ENCODE results near the gene CHD5.
"Not testable (repeated sequence)": the region's sequence is repeated elsewhere in the genome, so short reads cannot be mapped to it uniquely, and the experiment has no call there.

The CHD5 gene

DNA sequence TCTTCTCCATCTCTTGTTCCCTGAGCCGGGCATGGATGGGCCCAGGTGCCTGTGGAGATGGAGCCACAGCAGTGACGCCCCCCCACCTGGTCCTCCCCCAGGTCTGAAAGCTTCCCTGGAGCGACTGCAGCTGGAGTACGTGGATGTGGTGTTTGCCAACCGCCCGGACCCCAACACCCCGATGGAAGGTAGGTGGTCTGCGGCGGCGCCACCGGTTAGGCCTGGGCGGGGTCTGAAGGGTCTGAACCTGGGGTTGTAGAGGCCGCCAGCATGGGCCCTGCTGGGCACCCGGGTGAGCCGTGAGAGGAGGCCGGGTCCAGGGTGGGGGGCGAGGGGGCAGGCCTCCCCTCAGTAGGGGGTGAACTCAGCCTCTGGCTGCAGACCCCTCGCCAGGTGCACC is 89.8 kb downstream of the CHD5 start:
- in situ Hi-C loops (cut with MboI; ENCODE audit: low sequenced_read_pairs), result no loop called here

DNA sequence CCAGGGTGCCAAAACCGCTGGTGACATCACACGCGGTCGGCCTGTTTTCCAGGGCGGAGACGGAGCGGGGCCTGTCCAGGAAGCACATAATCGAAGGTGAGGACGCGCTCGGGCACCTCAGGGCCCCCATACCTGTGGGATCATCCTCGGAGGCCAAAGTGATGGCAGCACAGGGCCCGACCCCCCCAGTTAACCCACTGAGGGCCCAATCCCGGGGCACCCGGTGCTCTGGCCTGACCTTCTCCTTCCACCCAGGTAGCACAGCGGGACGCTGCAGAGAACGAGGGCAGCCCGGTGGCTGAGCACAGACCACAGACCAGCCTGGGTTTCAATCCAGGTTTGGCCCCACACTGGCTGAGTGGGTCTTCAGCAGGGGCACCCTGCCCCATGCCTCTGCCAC is 91.2 kb downstream of the CHD5 start:
- in situ Hi-C loops (cut with MboI; ENCODE audit: low sequenced_read_pairs), result no loop called here

DNA sequence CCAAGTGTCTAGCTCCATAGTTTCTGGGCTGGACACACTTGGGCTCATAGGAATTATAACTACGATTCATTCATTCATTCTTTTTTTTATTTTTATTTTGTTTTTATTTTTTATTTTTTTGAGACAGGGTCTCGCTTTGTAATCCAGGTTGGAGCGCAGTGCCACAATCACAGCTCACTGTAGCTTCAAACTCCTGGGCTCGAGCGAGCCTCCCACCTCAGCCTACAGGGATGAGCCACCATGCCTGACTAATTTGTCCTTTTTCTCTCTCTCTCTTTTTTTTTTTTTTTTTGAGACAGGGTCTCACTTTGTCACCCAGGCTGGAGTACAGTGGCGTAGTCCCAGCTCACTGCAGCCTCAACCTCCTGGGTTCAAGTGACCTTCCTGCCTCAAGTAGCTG is 92.2 kb downstream of the CHD5 start:
- in situ Hi-C loops (cut with MboI; ENCODE audit: low sequenced_read_pairs), result no loop called here

DNA sequence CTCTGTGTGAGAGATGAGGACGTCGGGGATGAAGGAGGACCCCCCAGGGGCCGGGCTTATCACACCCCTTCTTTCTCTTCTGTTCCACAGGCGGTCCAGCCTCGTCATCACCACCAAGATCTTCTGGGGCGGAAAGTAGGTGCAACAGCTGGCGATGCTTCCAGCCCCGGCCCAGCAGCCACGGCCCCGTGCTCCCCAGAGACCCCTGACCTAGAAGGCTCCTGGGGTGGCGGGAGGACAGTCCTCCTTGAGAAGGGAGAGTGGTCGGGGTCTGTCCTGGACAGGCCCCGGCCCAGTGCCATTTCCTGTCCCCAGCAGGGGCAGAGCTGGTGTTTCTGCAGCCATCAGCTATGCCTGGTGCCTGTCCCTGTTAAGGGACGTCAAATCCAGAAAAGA is 92.7 kb downstream of the CHD5 start:
- in situ Hi-C loops (cut with MboI; ENCODE audit: low sequenced_read_pairs), result no loop called here

DNA sequence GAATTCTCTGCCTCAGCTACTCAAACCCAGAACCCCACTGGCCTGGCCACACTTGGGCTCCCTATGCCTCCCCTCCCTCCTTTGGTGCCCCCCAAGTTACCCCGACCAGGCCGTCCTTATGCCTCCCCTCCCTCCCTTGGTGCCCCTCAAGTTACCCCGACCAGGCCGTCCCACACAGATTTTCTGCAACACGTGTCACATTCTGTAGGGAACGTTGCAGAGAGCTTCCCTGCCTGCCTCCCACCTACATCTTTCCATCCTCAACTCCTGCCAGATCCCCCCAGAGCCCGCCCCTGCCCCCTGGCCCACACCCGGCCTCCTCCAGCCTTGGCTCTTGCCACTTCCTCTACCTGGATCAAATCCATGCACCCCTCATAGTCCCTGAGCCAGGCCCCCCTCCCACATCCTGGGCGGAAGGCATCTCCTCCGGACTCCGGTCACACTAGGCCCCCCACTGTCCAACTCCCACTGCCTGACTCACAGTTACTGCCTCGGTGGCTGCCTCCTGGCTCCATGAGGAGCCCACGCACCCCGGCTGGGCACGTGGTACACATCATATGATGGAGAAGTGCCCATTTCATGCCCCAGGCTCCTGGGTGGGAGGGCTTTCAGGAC is 93.3 kb downstream of the CHD5 start:
- in situ Hi-C loops (cut with MboI; ENCODE audit: low sequenced_read_pairs), result no loop called here

DNA sequence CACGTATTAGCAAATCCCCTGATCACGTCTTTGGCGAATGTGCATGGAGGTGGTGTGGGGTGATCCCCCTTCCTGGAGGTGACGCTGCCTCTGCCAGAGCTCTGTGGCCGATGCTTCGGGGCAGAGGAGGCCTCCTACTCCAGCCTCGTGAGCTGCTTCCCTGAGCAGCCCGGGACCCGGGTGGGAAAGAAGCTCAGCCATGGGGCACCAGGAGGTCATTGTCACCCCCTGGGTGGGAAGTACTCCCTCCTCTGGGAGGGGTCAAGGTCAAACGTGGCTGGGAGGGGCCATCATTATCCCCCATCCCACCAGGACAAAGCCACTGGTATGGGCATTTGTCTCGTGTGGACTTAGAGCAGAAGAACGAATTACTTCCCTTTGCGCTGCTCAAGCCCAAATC is 93.8 kb downstream of the CHD5 start:
- in situ Hi-C loops (cut with MboI; ENCODE audit: low sequenced_read_pairs), result no loop called here

DNA sequence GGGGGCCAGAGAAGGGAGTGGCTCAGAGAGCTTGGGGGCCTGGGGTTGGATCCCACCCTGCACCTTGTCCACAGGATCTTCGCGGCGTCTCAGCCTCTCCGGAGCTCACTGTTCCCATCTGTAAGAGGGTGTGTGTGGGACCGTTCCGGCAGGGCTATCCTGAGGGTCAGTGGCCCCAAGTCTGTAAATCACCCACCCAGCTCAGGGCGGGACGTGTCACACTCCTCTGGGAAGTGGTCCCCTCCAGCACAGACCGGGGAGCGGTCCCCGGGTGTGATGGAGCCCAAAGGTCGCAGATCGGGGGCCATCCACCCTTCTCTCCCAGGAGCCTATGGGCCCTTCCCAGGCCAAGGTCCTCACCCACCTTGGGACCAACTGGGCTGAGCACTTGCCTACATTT is 94.5 kb downstream of the CHD5 start:
- in situ Hi-C loops (cut with MboI; ENCODE audit: low sequenced_read_pairs), result no loop called here

DNA sequence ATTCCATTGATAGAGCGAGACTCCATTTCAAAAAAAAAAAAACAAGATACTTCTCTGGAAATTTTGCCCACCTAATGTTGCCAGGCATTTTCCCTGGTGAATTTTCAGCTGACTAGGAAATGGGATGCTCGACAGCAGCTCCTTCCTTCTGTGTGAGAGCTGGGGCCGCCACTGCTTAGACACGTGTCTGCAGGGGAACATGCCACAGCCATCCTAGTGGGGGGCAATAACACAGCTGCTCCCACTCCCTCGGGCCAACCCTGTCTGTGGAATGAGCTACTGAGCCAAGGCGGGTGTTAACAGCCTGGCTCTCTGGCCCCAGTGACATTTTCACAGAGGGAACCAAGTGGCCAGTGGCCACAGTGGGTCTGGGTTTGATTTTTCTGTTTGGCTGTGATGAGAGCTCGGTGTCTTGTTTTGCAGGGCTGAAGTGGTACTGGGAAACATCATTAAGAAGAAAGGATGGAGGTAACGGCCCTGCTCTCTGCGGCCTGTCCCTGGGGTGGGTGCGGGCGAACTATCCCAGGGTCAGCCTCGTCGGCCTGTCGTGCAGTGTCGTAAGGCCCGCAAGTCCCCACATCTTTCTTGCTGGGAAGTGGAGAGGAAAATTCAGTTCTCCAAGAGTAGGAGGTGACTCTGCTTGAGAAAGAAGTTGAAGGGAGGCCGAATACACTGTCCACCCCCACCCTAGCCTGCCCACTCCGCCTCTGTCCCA is 95.2 kb downstream of the CHD5 start:
- in situ Hi-C loops (cut with MboI; ENCODE audit: low sequenced_read_pairs), result no loop called here

DNA sequence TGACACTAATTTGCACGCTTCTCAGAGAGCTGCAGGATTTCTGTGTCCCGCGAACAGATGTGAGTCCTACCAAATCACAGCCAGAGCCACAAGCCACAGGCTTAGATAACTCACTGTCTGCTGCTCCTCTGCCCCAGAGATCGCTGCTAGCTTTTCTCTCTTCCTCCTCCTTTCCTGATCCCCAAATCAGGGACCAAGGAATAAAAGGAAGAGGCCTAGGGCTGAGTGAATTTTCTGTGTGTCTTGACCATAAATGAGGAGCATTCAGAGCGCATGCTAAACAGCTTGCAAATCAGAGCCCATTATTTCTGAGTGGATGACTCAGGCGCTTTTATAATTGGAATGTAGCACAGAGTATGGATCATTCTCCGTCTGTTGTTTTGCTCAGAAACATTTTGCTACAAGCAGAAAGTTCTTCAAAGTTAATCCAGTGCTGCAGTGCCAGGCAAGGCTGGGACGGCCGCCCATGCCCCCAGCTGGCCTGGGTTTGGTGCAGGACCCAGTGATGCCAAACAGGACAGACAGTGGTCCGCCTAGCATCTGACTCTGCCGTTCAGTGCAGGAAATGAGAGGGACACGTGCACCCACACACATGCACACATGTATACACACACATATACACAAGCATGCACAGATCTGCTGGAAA is 96.2 kb downstream of the CHD5 start:
- in situ Hi-C loops (cut with MboI; ENCODE audit: low sequenced_read_pairs), result no loop called here

DNA sequence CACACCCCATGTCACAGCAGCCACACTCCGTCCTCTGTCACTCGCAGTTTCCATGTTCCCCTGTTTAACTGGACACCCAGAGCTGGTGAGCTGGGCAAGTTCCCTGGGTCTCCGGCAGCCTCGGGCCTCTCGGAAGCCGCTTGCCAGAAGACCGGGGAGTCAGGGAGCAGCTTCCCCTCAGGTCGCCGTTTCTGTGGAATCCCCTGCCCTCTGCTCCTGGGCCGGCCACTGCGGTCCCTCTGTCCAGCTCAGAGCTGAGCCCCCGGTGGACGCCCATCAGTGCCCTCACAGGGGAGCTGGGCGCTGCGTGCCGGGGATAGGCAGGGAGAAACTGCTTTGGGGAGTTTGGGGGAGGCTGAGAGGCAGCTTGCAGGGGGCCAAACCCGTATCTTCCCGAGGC is 96.7 kb downstream of the CHD5 start:
- in situ Hi-C loops (cut with MboI; ENCODE audit: low sequenced_read_pairs), result no loop called here

DNA sequence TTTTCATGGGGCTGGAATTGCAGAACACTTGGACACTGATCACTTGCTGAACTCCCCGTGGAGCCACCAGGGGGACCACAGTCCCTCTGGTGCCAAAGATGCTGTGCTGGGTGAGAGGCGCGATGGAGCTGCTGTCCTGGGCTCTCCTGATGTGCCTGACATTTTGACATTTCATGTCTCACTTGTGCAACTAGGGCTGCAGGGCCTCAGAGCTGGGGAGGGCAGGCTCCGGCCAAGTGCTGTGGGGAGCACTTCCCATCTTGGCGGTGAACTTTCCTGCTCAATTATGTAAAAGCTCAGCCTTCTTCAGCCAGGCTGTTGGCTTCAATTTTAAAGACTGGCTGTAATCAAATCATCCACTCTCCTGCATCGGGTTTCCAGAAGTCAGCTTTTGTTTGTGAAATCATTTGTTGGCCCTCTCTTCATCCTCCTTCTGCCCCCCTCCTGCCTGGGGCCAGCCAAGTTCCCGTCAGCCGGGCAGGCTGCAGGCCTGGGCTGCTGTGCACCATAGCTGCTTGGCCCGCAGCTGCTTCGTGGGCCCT is 97.6 kb downstream of the CHD5 start:
- in situ Hi-C loops (cut with MboI; ENCODE audit: low sequenced_read_pairs), result no loop called here

DNA sequence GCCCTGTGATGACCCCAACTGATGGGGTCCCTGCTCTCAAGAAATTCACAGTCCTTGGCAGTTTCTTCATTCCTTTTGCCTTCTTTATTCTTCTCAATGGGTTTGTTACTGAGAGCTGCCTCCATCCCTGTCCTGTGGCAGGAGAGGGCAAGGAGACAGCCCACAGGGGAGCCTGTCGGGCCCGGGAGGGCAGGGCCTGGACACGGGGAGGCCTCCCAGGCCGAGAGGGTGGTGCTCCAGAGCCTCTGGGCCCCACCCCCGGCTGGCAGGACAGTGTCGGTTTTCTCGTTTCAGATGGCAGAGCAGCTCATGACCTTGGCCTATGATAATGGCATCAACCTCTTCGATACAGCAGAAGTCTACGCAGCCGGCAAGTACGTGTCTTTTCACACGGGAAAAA is 98.2 kb downstream of the CHD5 start:
- in situ Hi-C loops (cut with MboI; ENCODE audit: low sequenced_read_pairs), result no loop called here

DNA sequence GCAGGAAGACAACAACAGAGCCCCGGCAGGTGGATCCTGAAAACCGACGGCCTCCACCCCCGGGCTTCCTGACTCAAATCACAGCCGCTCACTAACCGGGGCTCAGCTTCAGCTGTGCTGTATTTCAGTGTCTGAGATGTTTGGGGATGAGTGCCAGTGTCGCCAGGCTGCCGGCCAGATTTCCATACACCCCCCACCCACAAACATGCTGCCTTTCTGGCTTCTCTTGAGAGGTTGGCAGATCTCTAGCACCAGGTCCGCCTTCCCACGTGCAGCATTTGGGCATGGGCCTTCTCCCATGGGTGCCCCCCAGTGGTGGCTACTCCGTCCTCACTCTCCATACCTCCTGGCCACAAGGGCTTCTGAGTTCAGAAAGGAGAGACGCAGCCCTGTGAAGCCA is 99.7 kb downstream of the CHD5 start:
- in situ Hi-C loops (cut with MboI; ENCODE audit: low sequenced_read_pairs), result no loop called here

DNA sequence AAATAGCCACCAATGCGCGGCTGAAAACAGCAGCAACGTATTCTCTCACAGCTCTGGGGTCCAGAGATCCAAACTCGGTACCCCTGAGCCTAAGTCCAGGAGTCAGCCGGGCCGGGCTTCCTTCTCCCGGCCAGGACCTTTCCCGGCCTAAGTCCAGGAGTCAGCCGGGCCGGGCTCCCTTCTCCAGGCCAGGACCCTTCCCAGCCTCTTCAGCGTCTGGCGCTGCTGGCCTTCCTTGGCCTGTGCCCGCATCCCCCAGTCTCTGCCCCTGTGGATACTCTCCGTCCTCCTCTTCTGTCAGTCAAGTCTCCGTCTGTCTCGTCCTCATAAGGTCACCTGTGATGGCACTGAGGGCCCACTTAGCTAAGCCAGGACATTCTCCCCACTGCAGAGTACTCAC is 102.2 kb downstream of the CHD5 start:
- in situ Hi-C loops (cut with MboI; ENCODE audit: low sequenced_read_pairs), result no loop called here

DNA sequence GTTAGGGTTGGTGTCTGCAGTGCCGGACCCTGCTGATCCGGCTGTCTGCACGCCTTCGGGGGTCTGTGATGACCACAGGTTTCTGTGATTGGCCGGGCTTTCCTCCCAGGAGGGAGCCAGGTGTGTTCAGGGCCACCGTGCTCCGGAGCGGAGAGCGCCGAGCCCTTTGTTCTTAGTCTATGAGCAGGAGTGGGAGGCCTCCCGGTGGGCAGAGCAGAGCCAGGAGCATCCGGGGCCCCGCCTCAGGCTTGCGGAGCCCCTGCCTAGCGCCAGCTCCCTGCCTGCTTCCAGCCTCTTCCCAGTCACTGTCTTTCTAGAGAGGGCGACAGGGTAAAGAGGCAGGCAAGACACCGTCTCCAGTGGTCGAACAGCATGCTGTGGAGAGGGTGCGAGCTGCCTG is 102.6 kb downstream of the CHD5 start:
- in situ Hi-C loops (cut with MboI; ENCODE audit: low sequenced_read_pairs), result no loop called here

DNA sequence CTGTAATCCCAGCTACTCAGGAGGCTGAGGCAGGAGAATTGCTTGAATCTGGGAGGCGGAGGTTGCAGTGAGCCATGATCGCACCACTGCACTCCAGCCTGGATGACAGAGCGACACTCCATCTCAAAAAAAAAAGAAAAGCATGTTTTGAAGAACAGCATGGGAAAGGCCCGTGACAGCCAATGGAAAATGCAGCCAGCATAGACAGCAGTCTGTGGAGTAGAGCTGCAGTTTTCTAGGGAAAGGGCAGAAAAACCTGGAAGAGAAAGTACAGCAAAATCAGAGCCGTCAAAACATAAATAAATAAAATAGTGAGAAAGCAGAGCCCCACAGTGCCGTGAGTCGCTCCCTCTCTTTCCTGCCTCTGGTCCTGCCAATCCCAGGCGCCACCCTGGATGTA is 103.1 kb downstream of the CHD5 start:
- in situ Hi-C loops (cut with MboI; ENCODE audit: low sequenced_read_pairs), result not testable (repeated sequence)

DNA sequence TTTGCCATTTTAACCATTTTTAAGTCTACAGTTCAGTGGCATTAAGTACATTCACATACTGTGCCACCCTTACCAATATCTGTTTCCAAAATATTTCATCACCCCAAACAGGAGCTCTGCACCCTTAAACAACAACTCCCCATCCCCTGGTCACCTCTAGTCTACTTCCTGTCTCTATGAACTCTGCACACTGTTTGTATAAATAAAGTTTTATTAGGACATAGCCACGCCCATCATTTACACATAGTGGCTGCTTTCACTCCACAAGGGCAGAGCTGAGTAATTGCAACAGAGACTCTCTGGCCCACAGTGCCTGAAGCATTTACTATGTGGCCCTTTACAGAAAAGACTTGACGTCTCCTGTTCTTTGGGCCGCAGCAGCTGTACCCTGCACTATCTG is 104.4 kb downstream of the CHD5 start:
- in situ Hi-C loops (cut with MboI; ENCODE audit: low sequenced_read_pairs), result no loop called here

DNA sequence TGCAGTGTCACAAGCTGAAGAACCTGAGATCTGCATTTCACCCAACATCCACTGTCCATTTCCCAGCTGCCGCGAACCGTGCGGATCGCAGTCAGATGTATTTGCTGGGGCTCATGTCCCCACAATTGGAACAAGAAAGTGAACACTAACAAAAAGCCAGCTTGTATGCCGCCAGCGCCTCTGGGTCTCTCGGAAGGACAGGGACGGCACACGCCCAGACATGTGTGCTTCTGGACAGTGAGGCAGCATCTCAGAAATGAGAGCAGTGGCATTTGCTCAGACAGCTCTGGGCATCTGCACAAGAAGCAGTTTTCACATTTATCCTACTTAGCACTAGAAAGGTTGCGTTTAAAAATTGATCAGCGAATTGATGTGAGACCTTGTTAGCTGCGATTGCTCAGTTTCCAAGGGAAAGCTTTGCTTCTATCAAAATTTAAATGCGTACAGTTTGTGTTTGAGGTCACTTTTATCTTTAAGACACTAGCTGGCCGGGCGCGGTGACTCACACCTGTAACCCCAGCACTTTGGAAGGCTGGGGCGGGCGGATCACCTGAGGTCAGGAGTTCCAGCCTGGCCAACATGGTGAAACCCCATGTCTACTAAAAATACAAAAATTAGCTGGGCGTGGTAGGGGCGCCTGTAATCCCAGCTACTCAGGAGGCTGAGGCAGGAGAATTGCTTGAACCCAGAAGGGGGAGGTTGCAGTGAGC is 105.8 kb downstream of the CHD5 start:
- in situ Hi-C loops (cut with MboI; ENCODE audit: low sequenced_read_pairs), result no loop called here

DNA sequence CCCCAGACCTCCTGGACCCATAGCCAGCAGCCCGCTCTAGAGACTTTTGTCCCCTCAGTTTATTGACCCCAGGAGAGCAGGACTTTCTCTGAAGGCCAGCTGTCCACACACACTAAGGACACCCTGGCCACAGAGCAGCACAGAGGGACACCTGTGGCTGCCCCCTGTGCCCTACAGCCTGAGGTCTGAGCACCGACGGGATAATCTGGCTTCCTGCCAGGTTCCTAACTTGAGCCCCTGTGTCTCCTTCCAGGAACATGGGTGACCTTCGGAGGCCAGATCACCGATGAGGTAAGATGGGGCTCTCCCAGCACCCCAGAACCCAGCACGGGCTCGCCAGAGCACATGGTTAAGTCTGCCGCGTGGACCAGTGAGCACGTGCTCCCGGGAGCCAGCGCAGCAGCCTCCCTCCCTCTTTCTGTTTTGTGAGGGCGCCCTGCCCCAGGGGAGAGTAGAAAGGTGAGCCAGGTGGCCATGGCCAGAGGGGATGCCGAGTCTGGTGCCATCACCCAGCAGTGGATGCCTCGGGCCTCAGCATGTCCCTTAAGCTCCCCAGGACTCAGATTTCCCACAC is 106.6 kb downstream of the CHD5 start:
- in situ Hi-C loops (cut with MboI; ENCODE audit: low sequenced_read_pairs), result no loop called here

DNA sequence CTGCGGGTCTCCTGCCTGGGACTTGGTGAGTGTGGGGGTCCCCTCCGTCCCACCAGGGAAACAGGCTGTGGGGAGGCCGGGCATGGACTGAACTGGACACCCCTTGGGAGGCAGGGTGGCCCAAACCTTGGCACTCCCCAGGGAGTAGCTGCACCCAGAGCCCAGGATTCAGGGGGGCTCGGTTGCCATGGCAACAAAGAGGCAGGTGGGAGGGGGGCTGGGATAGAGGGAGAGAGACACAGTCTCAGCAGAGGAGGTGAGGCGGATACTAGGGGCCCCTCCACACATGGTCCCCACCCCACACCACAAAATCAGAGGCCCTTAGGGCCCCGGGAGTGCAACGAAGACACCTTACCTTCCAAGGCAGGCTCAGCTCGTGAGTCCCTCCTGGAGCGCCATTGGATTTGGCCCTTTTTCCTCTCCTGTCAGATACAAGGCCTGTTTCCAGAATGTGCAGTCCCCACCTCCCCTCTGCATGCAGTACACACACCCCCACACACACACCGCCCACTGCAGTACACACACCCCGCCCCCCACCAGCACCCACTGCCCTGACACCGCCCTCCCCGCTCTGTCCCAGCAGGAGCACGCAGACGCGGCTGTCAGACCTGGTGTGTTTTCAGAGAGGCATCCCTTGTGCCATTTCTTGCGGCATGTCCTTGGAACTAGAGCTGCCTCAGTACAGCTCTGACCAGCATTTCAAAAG is 107.2 kb downstream of the CHD5 start:
- in situ Hi-C loops (cut with MboI; ENCODE audit: low sequenced_read_pairs), result no loop called here

DNA sequence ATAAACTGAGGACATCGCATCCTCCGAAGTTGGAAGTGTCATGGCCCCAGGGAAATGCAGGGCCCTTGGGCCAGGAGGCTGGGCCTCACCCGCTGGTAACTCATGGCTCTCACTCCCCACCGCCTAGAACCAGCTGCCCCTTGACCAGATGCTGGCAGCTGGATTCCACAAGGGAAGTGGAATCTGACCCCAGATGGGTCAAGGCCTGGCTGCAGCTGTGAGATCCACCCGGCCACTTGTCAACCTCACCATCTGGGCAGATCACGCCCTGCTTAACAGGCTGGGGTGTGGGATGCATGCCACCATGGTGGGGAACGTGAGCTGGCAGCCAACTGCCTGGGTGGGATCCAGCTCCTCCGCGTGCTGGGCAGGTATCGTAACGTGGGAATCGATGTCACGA is 108.9 kb downstream of the CHD5 start:
- in situ Hi-C loops (cut with MboI; ENCODE audit: low sequenced_read_pairs), result no loop called here
